Measurements from ENCODE around the gene FAS.

- TF ChIP-seq, protein P1, sequence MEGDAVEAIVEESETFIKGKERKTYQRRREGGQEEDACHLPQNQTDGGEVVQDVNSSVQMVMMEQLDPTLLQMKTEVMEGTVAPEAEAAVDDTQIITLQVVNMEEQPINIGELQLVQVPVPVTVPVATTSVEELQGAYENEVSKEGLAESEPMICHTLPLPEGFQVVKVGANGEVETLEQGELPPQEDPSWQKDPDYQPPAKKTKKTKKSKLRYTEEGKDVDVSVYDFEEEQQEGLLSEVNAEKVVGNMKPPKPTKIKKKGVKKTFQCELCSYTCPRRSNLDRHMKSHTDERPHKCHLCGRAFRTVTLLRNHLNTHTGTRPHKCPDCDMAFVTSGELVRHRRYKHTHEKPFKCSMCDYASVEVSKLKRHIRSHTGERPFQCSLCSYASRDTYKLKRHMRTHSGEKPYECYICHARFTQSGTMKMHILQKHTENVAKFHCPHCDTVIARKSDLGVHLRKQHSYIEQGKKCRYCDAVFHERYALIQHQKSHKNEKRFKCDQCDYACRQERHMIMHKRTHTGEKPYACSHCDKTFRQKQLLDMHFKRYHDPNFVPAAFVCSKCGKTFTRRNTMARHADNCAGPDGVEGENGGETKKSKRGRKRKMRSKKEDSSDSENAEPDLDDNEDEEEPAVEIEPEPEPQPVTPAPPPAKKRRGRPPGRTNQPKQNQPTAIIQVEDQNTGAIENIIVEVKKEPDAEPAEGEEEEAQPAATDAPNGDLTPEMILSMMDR (IDR thresholded peaks at IDR 0.05): no peak
- no peak for TF ChIP-seq POLR2A (IDR thresholded peaks at IDR 0.05)
These were observed 63.0 kb downstream of the FAS start for GRCh38 chr10:89053555-89053954.

All from thyroid gland (tissue), 4 donors.